GM18951 (cell line): ENCODE results near the gene WNK2.

Experiments used
- POLR2A ChIP-seq: IDR thresholded peaks from 4 replicates; pipeline ENCODE4 v1.6.1; 2011; ENCODE audit warnings: mild to moderate bottlenecking; ENCODE audit not compliant: insufficient read length, insufficient read depth; ENCODE audit errors: extremely low read depth
- in situ Hi-C: fragments of 300-500 bp; cut with MboI; formaldehyde crosslinking; loops from one replicate; pipeline ENCODE4 v1.12.0; 2022; ENCODE audit warnings: low sequenced_read_pairs, mixed read lengths, inconsistent platforms; ENCODE audit not compliant: unreplicated experiment

WNK2 gene

DNA sequence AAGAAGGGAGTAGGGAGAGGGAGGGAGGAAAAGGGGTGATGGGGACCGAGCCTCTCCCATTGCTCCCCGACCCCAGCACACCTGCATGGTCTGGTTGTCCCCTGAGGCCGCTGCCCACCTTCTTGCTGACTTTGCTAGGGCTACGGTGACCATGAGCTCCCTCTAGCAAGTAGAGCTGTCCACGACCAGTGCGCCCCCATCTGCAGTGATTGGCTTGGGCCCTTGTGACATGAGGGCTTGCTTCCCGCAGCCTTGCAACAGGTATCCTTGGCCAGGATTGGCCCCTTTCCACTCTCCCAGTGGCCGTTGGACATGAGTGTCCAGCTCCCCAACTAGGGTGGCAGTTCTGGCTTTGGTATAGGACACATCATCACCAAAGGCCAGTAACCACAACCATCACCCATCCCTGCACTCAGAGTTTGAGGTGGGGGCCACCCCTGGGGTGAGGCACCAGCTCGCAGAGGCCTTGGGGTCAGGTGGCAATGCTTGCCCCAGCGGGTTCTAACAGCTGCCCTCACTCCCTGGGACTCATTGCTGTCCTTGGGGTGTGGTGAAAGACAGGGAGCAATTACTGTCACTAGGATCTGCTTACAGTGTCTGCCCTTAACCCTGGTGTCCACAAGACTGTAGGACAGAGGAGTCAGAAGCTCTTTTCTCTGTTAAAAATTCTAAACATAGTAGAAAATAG is 32.7 kb upstream of the WNK2 start:
- in situ Hi-C loops = loop anchor here (10.0 to 25.0 kb wide), 2 partner anchors 154 to 411 kb away; no protein-coding TSS in a partner anchor

DNA sequence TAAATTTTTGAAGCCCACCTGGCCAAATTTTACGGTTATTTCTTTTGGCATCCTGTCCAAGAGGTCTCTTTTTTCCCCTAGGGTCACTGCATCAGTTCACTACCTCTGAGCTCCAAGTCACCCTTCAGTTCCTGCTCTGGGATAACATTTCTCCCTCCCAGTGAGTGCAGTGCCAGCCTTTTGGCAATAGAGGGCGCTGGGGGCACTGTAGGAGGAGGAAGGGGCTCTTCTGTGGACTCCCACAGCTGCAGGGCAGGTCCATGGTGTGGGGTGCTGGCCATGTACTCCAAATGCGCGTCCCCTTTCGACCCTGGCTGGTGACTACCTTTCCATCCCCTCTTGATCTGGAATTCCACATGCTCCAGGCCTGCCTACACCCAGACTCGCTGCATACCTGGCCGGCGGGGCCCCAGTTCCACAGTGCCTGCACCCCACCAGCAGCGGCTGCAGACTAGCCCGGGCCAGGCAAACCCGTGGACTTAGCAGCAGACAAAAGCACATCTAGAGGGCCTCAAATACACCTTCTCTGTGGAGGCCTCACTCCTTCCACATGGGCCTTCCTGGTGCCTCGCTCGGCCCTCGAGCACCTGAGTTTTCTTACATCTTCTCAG is 29.5 kb upstream of the WNK2 start:
- in situ Hi-C loops = loop anchor here (10.0 to 25.0 kb wide), 2 partner anchors 150 to 408 kb away; no protein-coding TSS in a partner anchor

More for the DNA sequence above, 32.7 kb upstream of the WNK2 start:
- TF ChIP-seq POLR2A = no peak

DNA sequence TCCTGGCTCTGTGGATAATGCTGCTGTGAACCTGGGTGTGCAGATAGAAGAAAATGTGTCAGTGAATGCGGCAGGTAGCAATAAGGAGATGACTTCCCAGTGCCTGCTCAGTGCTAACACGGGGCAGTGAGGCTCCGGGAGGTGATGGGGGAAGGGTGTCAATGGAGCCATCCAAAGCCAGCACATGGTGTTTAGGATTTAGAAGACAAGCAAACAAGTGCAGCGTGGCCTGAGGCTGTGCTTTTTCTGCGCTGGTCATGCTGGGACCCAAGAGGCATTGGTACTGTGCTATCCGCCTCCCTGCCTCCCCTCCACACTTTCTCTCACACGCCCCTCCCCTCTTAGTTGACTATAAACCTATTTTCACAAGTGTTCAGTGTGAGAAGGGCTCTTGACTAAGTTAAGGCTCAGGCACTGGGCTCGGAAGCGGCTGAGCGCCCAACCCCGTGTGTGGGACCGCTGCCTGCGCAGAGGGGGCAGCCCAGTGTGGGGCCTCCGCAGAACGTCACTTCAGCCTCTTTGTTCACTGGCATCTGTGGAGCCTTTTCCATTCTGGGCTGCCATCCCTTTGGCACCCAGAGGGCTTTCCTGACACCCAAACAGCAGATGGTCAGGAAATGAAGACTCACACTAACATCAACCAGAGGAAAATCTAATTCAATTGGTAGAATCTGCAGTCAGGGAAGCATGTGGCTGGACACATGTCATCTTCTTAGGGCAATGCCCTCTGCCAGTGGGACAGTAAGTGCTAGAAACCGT is 28.0 kb upstream of the WNK2 start:
- TF ChIP-seq POLR2A = no peak
- in situ Hi-C loops = loop anchor here (10.0 to 25.0 kb wide), 2 partner anchors 149 to 406 kb away; no protein-coding TSS in a partner anchor

More for the DNA sequence above, 29.5 kb upstream of the WNK2 start:
- no peak for TF ChIP-seq POLR2A

DNA sequence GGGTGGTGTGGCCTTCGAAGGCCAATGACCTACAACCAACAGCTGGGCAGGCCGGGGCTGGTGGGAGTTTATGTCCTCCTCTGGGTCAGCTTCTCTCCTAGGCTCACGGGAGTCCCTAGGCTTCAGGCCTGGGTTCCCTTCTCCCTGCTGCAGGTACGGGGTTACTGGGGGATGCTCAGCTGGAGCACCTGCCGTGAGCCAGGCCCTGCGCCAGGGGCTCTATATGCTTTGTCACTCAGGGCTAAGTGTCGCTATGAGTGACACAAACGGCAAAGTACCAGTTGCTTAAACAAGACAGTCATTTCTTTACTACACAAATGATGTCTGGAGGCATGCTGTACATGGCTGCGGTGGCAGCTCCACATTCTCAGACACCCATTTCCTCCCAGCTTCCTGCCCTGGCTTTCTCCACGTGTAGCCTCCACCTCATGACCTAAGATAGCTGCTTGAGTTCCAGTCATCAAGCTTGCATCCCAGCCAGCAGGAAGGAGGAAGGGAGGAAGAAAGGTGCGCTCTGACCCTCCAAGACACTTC is 27.4 kb upstream of the WNK2 start:
- TF ChIP-seq POLR2A = no peak
- in situ Hi-C loops = loop anchor here (10.0 to 25.0 kb wide), 2 partner anchors 148 to 406 kb away; no protein-coding TSS in a partner anchor

DNA sequence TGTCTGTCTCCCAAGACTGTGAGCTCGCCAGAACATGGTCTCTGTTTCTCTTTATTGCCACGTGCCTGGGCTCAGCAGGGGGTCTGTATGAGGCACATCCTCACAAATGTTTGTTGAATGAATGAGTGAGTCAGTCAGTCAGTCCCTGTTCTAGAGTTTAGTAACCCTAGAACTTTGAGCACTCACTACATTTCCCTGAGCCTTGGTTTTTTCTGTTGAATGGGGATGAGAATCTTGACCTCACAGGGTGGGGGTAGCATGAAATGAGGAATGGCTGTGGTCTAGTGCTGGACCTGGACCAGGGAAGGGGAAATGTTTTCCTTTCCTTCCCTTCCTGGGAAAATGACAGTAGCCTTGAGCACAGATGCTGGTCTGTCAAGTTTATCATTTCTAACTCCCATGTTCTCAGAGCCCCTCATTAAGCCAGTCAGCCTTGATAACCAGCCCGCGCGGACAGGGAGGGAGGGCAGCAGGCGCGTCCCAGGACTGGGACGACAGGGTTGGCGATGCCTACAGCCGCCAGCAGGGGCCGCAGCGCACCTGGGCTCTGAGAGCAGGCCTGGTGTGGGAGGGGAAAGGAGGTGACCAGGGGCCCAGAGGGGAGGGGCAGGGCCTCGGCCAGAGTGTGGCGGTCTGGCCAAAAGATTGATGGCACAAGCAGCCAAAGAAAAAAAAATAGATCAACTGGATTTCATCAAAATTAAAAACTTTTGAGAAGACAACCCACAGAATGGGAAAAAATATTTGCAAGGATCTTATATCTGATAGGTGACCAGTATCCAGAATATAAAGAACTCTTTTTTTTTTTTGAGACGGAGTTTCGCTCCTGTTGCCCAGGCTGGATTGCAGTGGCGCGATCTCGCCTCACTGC is 24.1 kb upstream of the WNK2 start:
- in situ Hi-C loops = loop anchor here (10.0 to 25.0 kb wide), 2 partner anchors 145 to 402 kb away; no protein-coding TSS in a partner anchor
- no peak for TF ChIP-seq POLR2A

DNA sequence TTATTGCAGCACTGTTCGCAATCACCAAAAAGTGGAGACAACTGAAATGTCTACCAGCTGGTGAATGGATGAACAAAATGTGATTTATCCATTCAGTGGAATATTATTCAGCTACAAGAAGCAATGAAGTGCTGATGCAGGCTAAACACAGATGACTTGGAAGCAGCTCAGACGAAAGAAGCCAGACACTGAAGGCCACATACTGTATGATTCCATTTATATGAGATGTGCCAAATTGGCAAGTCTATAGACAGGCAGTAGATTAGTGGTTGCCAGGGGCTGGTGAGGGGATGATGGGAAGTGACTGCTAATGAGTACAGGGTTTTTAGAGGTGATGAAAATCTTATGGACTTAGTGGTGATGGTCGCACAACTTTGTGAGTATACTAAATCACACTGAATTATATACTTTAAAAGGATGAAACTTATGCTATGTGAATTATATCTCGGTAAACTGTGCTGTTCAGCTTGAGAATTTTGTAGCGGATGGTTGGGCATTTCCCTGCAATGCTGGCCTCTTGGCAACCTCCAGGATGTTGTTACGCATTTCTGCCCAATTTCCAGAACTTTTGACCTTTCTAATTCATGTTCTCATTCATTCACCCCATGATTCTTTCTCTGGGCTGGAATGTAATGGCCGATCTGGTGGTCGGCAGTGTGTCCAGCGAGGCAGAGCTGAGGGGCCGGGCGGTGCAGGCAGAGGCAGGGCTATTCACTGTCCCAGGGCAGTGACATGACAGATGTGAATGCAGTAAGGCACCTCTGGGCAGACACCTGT is 22.0 kb upstream of the WNK2 start:
- TF ChIP-seq POLR2A = no peak
- in situ Hi-C loops = loop anchor here (25.0 kb wide), 1 partner anchor 400 kb away; no protein-coding TSS in a partner anchor

DNA sequence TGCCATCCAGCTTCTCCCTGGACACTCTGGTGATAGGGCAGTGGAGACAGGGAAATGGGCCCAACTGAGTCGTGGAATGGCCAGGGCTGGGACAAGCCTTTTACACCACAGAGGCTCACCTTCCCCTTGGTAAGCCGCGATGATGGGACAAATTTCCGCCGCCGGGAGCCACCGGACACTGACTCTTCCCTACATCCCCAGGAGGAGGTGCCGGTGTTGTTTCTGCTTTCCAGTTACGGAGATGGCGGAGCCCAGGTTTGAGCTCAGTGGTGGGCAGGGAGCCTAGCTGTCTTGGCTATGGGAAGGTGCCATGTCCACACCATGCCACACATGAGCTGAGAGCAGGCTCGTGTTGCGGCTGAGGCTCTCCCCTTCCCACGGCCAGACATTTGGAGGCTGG is 19.9 kb upstream of the WNK2 start:
- TF ChIP-seq POLR2A = no peak
- in situ Hi-C loops = loop anchor here (25.0 kb wide), 1 partner anchor 398 kb away; no protein-coding TSS in a partner anchor

DNA sequence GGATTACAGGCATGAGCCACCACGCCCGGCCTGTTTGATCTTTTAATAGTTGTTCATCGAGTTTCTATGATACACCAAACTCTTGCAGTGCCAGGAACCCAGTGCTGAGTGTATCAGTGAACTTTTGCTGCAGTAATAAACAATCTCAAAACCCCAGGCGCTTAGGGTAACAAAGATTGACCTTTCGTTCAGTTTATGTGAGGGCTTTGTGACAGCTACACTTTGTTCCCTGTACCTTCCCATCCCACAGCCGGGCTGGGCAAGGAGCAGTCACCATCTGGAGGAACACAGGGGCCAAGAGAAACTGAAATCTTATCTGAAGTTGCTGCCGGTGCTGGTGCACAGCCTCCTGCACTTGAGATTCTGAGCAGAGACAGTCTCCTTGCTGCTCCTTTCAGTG is 17.2 kb upstream of the WNK2 start:
- no peak for TF ChIP-seq POLR2A
- in situ Hi-C loops = loop anchor here (25.0 kb wide), 1 partner anchor 396 kb away; no protein-coding TSS in a partner anchor

DNA sequence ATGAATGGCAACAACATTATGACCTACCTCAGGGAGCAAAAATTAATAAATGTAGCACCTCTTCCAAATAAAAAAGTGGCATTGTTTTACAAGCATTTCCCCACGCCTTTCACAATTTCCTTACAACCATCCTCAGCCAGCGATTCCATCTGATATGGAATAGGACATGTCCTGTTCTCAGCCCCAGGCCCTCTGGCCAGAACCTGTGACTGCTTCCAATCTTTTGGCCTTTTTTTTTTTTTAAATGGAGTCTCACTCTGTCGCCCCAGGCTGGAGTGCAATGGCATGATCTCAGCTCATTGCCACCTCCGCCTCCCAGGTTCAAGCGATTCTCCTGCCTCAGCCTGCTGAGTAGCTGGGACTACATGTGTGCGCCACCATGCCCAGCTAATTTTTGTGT is 16.8 kb upstream of the WNK2 start:
- in situ Hi-C loops = loop anchor here (25.0 kb wide), 1 partner anchor 395 kb away; no protein-coding TSS in a partner anchor

DNA sequence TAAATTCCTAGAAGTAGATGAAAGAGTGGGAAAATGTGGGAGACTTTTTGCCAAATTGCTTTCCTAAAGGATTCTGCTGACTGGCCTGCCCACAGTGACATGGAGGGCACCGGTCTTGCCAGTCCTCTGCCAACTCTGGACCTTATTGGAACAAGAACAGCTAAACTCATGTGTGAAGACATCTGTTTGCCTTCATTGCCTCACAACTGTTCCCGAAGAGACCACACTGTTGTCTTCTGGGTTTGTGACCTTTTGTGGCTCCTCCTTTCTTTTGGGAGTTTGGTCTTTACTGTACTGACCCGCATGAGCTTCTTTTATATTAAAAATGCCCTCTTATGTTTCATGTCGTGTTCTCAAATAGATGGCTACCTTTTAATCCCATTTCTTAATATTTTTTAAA is 16.1 kb upstream of the WNK2 start:
- no peak for TF ChIP-seq POLR2A
- in situ Hi-C loops = loop anchor here (25.0 kb wide), 1 partner anchor 394 kb away; no protein-coding TSS in a partner anchor

More for the DNA sequence above, 16.8 kb upstream of the WNK2 start:
- TF ChIP-seq POLR2A = no peak

DNA sequence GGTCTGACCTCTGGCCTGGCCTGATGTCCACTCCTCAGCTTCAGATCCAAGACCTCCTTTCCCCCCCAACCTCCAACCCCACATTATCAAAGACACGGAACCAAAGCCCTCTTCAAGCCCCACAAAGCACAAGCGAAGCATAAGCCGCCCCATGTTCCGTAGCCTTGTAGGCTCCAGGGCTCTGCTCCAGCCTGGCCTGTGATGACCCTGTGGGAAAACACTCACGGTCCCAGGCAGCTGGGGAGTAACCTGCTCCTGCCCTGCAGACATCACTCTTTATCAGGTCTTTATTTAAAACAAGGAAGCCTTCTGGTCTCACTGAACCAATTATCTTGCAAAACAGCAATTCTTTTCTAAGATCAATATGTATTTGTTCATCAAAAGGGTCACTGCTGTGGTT is 15.4 kb upstream of the WNK2 start:
- in situ Hi-C loops = loop anchor here (25.0 kb wide), 1 partner anchor 394 kb away; no protein-coding TSS in a partner anchor
- TF ChIP-seq POLR2A = no peak
